IPS-20b (cell line): ENCODE measurements around the gene DAZAP1.

Experiments
- H3K27ac ChIP-seq: one replicate; pipeline ENCODE4 v1.5.1; 2013; ENCODE audit warnings: low read length
- H3K27me3 ChIP-seq: 2 replicates; pipeline ENCODE4 v1.6.1; 2013; ENCODE audit warnings: mild to moderate bottlenecking, low read length, inconsistent platforms; ENCODE audit not compliant: insufficient read depth
- H3K36me3 ChIP-seq: 2 replicates; pipeline ENCODE4 v1.6.1; 2013; ENCODE audit warnings: low read depth, mild to moderate bottlenecking, inconsistent platforms, low read length, moderate library complexity; ENCODE audit not compliant: insufficient read depth
- H3K4me1 ChIP-seq: 2 replicates; pipeline ENCODE4 v1.6.1; 2013; ENCODE audit warnings: mild to moderate bottlenecking, control low read depth, inconsistent platforms, low read length, moderate library complexity; ENCODE audit not compliant: insufficient read depth
- H3K4me3 ChIP-seq: 2 replicates; pipeline ENCODE4 v1.5.1; 2013; ENCODE audit warnings: mild to moderate bottlenecking, low read length, inconsistent platforms
- H3K9ac ChIP-seq: 2 replicates; pipeline ENCODE4 v1.6.1; 2013; ENCODE audit warnings: low read depth, mild to moderate bottlenecking, inconsistent platforms, low read length, moderate library complexity
- H3K9me3 ChIP-seq: 2 replicates; pipeline ENCODE4 v1.6.1; 2013; ENCODE audit warnings: mild to moderate bottlenecking, low read depth, low read length, inconsistent platforms; ENCODE audit not compliant: insufficient read depth

DAZAP1 gene

DNA sequence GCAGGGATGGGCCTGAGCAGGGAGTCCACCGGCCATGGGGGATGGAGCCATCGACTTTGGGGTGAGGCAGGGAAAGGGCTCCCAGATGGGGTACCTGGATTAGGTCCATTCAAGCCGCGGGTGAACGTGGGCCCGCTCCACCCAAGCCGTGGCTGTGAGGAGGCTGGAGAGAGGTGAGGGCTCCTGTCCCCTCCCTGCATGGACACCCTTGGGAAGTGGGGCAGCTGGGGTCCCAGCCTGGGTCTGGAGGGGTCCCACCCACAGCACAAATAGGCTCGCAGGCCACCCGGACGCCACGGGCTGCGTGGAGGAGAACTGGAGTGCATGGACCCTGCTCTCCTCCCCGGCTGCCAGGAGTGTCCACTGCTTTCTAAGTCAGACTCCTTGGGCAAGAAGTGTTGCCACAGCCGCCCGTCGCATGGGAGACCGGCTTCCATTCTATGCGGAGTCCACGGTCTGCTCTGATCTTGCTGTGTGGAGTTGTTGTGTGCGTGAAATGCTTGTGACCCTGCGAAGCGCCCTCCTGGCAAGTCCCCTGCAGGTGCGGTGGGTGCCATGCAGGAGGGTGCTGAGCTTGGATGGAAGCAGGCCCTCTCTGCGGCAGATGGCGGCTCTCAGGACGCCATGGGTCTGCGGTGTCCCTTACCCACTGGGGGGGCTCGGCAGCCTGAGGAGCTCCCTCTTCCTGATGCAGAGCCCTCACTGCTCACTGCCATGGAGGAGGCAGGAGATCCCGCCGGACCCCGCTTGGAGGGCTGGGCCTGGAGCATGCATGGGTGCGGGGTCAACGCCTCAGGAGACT, 2.0 kb downstream of the DAZAP1 start:
- H3K4me1 ChIP-seq: peaks cover 8% of the 10 kb centered on the region
- H3K4me3 ChIP-seq: peak overlapping the region; percentile 91
- H3K9ac ChIP-seq: peak overlapping the region; percentile 91
- no peaks in the 10 kb centered on the region for H3K9me3 ChIP-seq
- H3K36me3 ChIP-seq: peaks cover 35% of the 10 kb centered on the region
- no peak overlapping the region for H3K27ac ChIP-seq
- no peaks in the 10 kb centered on the region for H3K27me3 ChIP-seq

DNA sequence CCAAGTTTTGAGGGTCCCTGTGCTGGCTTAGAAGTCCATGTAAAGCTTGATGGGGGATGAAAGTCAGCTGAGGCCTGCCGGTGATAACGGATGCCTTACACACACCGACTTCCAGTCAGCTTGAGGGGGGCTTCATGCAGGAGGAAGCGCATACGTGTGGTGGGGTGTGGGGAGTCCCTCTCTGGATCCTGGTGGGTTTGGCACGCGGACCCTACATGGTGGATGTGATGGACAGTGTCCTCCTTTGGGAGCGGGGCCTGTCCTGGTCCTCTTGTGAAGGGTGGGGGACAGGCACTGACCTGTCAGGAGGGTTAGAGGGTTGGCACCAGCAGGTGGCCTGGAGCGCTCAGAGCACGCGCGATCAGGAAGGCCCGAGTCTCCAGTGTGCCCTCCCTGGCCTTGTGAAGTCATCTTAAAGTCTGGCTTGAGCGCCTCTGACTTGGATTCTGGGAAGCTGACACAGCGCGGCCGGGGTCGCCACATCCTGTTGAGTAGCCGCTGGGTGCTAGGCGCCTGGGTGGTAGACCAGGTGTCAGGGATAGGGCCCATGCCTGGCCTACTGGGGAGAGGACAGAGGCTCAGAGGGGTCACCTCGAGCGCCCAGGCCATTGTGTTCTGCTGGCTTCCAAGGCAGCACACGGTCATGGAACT, 2.9 kb downstream of the DAZAP1 start:
- Histone ChIP-seq H3K4me1 (peaks cover 8% of the 10 kb centered on the region), H3K9ac (peak overlapping the region; percentile 25), H3K27me3 (no peaks in the 10 kb centered on the region), H3K36me3 (peaks cover 35% of the 10 kb centered on the region), H3K9me3 (no peaks in the 10 kb centered on the region), H3K4me3 (peak overlapping the region; percentile 13; the same call in 1 of the 2 replicates), H3K27ac (no peak overlapping the region)

DNA sequence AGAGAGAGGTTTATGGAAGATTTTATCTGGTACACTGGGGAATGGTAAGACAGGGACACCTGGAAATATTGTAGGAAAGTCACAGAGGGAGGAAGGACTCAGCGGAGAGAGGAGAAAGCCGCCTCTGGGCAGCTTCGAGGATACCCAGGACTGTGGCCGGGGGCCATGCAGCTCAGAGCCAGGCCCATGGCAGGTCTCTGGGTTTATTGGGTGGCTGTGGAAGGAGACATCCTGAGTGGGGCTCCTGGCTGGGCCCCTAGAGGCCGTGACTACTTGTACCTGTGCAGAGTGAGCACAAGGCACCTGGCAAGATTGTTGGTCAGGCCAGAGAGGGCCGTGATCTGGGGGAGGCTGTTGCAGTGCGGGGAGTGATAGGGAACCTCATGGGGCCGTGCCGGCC, 3.4 kb downstream of the DAZAP1 start:
- Histone ChIP-seq H3K27ac (no peak overlapping the region), H3K4me1 (peaks cover 12% of the 10 kb centered on the region), H3K9ac (peak overlapping the region; percentile 25), H3K4me3 (no peak overlapping the region), H3K9me3 (no peaks in the 10 kb centered on the region), H3K27me3 (no peaks in the 10 kb centered on the region), H3K36me3 (peaks cover 35% of the 10 kb centered on the region)

DNA sequence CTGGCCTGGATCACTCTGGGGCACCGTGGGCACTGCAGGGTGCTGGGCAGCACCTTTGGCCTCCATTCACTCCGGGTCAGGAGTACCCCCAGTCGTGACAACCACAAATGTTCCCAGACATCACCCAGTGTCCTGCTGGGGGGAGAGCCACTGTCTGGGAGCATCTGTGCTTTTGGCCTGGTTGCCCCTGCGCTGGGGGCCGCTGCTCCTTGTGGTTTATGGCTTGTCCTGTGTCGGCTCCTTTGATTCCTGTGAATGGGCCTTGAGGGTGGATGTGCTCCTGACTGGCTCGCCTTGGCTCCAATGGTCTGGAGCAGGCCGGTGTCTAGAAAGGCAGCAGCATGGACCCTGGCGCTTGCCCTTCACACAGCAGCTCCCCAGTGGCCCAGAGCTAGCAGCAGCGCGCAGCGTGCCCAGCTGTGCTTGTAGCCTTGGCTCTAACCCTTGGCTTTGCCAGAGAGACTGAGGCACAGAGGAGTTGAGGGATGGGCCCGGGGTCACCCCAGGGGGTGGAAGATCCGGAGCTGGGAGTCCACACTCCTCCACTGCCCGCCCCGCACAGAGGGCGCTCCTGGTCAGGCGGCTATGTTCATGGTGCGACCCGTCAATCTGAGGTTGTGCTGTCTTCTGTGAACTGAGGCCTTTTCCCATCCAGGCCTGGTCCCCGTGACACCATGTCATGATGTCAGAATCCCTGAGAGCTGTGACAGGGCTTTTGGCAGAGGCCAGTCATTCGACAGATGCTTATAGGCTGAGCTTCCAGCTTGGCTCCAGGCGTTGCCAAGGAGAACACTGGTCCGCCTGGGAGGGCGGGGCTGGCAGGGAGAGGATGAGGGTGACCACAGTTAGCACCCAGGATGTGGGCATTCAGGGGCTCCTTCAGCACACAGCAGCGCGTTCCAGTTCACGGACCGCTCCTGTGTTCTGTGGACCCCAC, 4.1 kb downstream of the DAZAP1 start:
- Histone ChIP-seq H3K9me3 (no peaks in the 10 kb centered on the region), H3K4me3 (no peak overlapping the region), H3K36me3 (peaks cover 39% of the 10 kb centered on the region), H3K9ac (no peak overlapping the region), H3K27me3 (no peaks in the 10 kb centered on the region), H3K4me1 (peaks cover 18% of the 10 kb centered on the region), H3K27ac (no peak overlapping the region)

DNA sequence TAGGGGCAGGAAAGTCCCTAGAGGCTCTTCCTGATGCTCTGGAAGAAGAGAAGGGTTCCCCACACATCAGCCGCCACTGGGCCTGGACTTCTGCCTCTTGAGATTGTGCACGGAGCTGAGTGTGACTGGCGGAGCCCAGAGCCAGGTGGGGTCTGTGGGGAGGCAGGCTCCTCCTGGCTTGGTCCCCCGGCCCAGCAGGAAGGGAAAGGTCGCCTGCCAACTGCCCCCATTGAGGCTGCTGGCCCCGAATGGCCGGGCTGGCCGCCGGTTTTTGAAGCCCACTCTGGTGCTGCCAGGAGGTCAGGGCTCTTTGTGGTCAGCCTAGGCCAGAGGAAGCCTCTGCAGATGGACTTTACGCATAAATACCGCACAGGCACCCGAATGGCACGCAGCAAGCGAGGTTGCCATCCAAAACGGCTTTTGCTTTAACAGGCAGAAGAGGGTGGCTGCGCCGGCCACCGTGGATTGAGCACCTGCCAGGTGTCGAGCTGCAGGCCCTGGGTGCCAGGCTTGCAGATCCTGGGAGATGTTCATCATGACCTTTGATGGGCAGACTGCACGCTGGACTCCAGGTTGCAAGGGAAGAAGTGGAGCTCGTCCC, 5.0 kb downstream of the DAZAP1 start:
- Histone ChIP-seq H3K36me3 (peaks cover 45% of the 10 kb centered on the region), H3K27me3 (no peaks in the 10 kb centered on the region), H3K4me1 (peaks cover 18% of the 10 kb centered on the region), H3K9ac (no peak overlapping the region), H3K27ac (no peak overlapping the region), H3K9me3 (no peaks in the 10 kb centered on the region), H3K4me3 (no peak overlapping the region)

DNA sequence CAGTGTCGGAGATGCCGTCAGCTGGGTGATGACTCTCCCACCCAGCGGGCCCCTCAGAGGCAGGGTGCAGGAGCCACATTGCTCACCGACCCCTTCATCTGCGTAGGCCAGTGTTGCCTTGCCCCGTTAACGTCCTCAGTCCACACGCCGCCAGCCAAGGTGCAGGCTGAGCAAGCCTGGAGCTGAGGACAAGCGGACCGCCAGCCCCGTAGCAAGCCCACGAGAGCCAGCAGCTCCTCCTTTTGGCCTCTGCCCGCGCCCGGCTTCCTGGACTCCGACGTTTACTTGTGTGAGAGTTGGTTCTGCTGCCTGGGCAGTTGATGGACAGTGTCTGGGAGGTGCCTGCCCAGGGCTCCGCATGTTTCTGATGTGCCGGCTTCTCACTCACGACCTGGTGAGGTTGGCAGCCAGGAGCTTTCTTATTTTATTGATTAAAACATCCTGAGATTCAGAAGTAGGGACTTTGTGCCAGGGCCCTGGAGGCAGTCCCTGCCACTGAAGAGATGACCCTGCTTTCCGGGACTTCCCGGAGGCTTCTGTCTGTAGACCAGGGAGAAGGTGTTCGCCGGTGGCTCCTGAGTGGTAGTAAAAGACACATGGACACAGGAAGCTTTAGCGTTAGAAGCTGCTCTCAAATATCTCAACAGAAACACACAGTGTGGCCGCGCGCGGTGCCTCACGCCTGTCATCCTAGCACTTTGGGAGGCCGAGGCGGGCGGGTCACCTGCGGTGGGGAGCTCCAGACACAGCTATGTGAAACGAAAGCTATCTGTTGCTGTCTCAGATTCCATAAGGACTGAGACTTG, 5.8 kb downstream of the DAZAP1 start:
- Histone ChIP-seq H3K9me3 (no peaks in the 10 kb centered on the region), H3K4me1 (peaks cover 18% of the 10 kb centered on the region)

DNA sequence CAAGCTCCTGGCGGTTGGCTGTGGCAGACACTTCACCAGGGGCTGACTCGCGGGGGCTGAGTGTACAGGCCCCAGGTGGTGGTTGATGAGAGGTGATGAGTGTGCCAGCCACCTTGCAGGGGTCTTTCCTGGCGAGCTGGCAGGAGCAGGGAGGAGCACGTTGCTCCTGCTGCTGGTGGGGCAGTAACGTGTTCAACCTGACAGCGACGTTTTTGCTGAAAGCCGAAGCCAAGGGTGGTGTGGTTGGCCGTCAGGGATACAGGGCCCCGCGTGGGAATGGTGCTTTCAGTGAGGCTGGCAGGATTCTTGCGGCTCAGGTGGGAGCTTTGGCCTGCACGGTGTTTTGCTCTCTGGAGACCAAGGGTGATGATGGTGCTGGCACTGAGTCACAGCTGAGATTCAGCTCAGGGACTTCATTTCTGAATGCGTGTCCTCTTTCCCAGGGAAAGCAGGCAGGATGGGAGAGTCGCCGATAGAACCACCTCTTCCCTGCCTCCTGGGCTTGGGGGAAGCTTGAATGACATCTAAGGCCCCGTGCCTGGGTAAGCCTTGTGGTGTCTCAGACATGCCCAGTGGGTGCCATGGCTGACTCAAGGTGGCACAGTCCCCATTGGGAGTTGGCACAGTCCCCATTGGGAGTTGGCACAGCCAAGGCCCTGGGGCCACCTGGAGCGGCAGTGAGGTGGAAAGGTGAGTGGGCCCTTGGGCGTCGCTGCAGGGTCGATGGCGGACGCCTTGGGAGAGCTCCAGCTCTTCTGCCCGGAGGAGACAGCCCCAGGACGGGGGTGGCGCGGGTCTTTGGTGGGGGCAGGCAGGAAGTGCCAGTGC, 8.8 kb downstream of the DAZAP1 start:
- no peaks in the 10 kb centered on the region for H3K27me3 ChIP-seq
- peaks cover 63% of the 10 kb centered on the region for H3K36me3 ChIP-seq
- H3K4me3 ChIP-seq: peak overlapping the region; percentile 31; the same call in 1 of the 2 replicates
- H3K9me3 ChIP-seq: no peaks in the 10 kb centered on the region
- peak overlapping the region; percentile 66 for H3K9ac ChIP-seq
- H3K27ac ChIP-seq: no peak overlapping the region
- peaks cover 9% of the 10 kb centered on the region for H3K4me1 ChIP-seq

More for the DNA sequence above, 5.8 kb downstream of the DAZAP1 start:
- Histone ChIP-seq H3K4me3 (no peak overlapping the region), H3K36me3 (peaks cover 52% of the 10 kb centered on the region), H3K27ac (no peak overlapping the region), H3K9ac (no peak overlapping the region), H3K27me3 (no peaks in the 10 kb centered on the region)

DNA sequence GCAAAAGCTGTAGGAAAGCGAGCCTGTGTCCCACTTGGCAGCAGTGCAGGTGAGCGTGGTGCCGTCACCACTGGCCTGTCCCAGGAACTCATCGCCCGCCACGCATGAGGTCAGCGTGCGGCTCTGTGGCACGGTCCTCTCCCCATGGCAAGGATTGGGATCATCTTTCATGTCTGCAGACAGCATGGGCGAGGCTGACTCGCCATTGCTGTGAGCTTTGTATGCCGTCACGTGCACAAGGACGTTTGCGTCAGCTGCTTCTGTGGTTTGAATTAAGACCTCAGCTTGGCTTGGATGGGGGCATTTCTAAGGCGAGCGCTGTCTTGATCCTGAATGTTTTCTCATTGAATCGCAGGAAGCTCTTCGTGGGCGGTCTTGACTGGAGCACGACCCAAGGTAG, 9.8 kb downstream of the DAZAP1 start:
- Histone ChIP-seq H3K4me3 (no peak overlapping the region), H3K27ac (no peak overlapping the region), H3K9ac (no peak overlapping the region), H3K36me3 (peaks cover 70% of the 10 kb centered on the region), H3K9me3 (no peaks in the 10 kb centered on the region), H3K27me3 (no peaks in the 10 kb centered on the region), H3K4me1 (peaks cover 9% of the 10 kb centered on the region)

DNA sequence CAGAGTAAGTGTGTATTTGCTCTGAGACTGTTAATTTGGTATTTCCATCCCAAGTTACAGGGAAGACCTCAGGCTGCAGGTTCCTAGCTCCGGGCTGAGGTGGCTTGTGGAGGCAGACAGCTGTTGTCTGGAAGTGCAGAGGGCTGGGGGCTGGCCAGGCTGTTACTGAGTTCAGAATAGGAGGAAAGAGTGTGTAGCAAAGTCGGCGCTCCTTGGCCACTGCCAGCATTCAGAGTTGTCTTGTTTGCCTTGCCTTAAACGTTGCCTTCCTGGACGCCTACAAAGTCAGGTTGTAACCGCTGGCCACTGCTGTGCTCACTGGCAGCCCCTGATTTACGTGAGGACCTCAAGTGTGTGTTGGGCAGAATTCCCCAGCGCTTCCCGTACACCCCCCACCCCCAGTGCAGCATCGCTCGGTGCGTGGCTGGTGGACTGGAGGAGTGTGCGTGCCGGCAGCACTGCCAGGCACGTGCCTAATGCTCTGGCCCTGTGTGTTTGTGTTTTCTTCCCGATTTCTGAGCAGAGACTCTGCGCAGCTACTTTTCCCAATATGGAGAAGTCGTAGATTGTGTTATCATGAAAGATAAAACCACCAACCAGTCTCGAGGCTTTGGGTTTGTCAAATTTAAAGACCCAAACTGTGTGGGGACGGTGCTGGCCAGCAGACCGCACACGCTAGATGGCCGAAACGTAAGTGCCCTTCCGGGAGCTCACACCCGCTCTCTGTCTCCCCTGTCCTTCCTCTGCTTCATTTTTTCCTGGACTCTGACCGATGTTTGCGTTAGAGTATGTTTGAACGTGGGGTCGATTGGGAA, 10.5 kb downstream of the DAZAP1 start:
- H3K9ac ChIP-seq: no peak overlapping the region

DNA sequence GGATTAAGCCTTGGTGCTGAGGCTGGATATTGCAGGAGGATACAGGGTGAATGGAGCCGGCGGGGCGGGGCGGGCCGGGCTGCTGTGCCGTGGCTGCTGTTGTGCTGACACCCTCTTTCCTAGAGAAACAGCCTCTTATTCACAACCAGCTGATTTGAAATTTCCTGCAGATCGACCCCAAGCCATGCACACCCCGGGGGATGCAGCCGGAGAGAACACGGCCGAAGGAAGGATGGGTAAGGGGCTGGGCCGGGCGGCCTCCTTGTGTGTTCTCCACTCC, 11.1 kb downstream of the DAZAP1 start:
- Histone ChIP-seq H3K36me3 (peaks cover 70% of the 10 kb centered on the region), H3K9ac (no peak overlapping the region)

More for the DNA sequence above, 10.5 kb downstream of the DAZAP1 start:
- Histone ChIP-seq H3K4me1 (peaks cover 9% of the 10 kb centered on the region), H3K4me3 (no peak overlapping the region), H3K27me3 (no peaks in the 10 kb centered on the region), H3K27ac (no peak overlapping the region), H3K9me3 (no peaks in the 10 kb centered on the region), H3K36me3 (peaks cover 70% of the 10 kb centered on the region)

More for the DNA sequence above, 11.1 kb downstream of the DAZAP1 start:
- Histone ChIP-seq H3K27ac (no peak overlapping the region), H3K4me1 (peaks cover 9% of the 10 kb centered on the region), H3K9me3 (no peaks in the 10 kb centered on the region), H3K27me3 (no peaks in the 10 kb centered on the region), H3K4me3 (no peak overlapping the region)
